GM23248 (cell line): Measurements from ENCODE around the gene SCAMP2. TPM values are rescaled to one million over a fixed set of nuclear protein-coding genes. Genes with fewer than 3 reads are reported as not detected.
"Not testable (repeated sequence)": the region's sequence is repeated elsewhere in the genome, so short reads cannot be mapped to it uniquely, and the experiment has no call there.

ENCODE experiments used
- DNase-seq: peaks from one replicate; pipeline ENCODE4 v3.0.0-alpha.2; 2015
- H2AFZ ChIP-seq: fragments of 200-600 bp; sonication (generic); 2 replicates; pipeline ENCODE4 v1.6.1; 2016; ENCODE audit warnings: antibody characterized with exemption
- H3F3A ChIP-seq: fragments of 200-600 bp; sonication (generic); 2 replicates; pipeline ENCODE4 v1.6.1; 2016; ENCODE audit warnings: mild to moderate bottlenecking, antibody characterized with exemption, mixed run types; ENCODE audit not compliant: insufficient read depth
- H3K27ac ChIP-seq: fragments of 200-600 bp; sonication (generic); 2 replicates; pipeline ENCODE4 v1.5.1; 2016; ENCODE audit warnings: mild to moderate bottlenecking
- H3K27me3 ChIP-seq: fragments of 200-600 bp; sonication (generic); replicated peaks from 2 replicates; pipeline ENCODE4 v1.6.1; 2016; ENCODE audit warnings: mild to moderate bottlenecking; ENCODE audit not compliant: insufficient read depth
- H3K36me3 ChIP-seq: fragments of 200-600 bp; sonication (generic); 2 replicates; pipeline ENCODE4 v1.6.1; 2016; ENCODE audit warnings: low read depth, mild to moderate bottlenecking
- H3K4me1 ChIP-seq: fragments of 200-600 bp; sonication (generic); 2 replicates; pipeline ENCODE4 v1.6.1; 2016; ENCODE audit warnings: mild to moderate bottlenecking; ENCODE audit not compliant: insufficient read depth
- H3K4me2 ChIP-seq: fragments of 200-600 bp; sonication (generic); one replicate; pipeline ENCODE4 v1.6.1; 2016; ENCODE audit warnings: mild to moderate bottlenecking; ENCODE audit not compliant: unreplicated experiment
- H3K4me3 ChIP-seq: fragments of 200-600 bp; sonication (generic); 2 replicates; pipeline ENCODE4 v1.5.1; 2016; ENCODE audit warnings: mild to moderate bottlenecking
- H3K79me2 ChIP-seq: fragments of 200-600 bp; sonication (generic); 2 replicates; pipeline ENCODE4 v1.6.1; 2016; ENCODE audit warnings: mild to moderate bottlenecking; ENCODE audit not compliant: insufficient read depth
- H3K9ac ChIP-seq: fragments of 200-600 bp; sonication (generic); 2 replicates; pipeline ENCODE4 v1.6.1; 2016; ENCODE audit warnings: mild to moderate bottlenecking
- H3K9me2 ChIP-seq: fragments of 200-600 bp; sonication (generic); 2 replicates; pipeline ENCODE4 v1.6.1; 2016; ENCODE audit warnings: mixed run types, mild to moderate bottlenecking, moderate library complexity; ENCODE audit not compliant: insufficient read depth
- H3K9me3 ChIP-seq: fragments of 200-600 bp; sonication (generic); one replicate; pipeline ENCODE4 v1.6.1; 2017; ENCODE audit warnings: low read depth
- H4K20me1 ChIP-seq: fragments of 200-600 bp; sonication (generic); 2 replicates; pipeline ENCODE4 v1.6.0; 2016; ENCODE audit not compliant: insufficient read depth
- EZH2 ChIP-seq: fragments of 200-600 bp; sonication (generic); IDR thresholded peaks from 2 replicates; pipeline ENCODE4 v1.6.1; 2018; ENCODE audit warnings: antibody characterized with exemption, mild to moderate bottlenecking; ENCODE audit not compliant: insufficient read depth, poor library complexity, severe bottlenecking
- EZH2phosphoT487 ChIP-seq: fragments of 200-600 bp; sonication (generic); IDR thresholded peaks from 2 replicates; pipeline ENCODE4 v1.6.1; 2018; ENCODE audit warnings: antibody characterized with exemption, moderate library complexity, mild to moderate bottlenecking, low read depth; ENCODE audit not compliant: insufficient read depth
- WGBS, 2 experiments: methylation state at CpG; one replicate each; pipeline ENCODE4 v1.1.6; 2015 to 2017; ENCODE audit warnings: low lambda C conversion rate in 2 of 2, low coverage in 1 of 2; ENCODE audit errors: missing lambda C conversion rate in 2 of 2; 5-methylcytosine and 5-hydroxymethylcytosine counted together
- in situ Hi-C: fragments of 300-500 bp; cut with MboI; formaldehyde crosslinking; loops from 2 replicates; pipeline ENCODE4 v1.15.0; 2020
- polyA plus RNA-seq: library from polyadenylated mRNA; unstranded; fragments of >200 nt; fragmentation: Nextera tagmentation; extraction: Ambion mirVana; gene quantifications from 2 replicates; pipeline ENCODE4 v1.2.1, GENCODE V29; 2016
- total RNA-seq: library from RNA; depleted of rRNA; stranded (reverse); fragments of >200 nt; shearing (Covaris generic); gene quantifications from 2 replicates; pipeline ENCODE4 v1.2.3, GENCODE V29; 2014

Gene SCAMP2
- total and polyA plus RNA-seq, 2 experiments from 2014 or later, result 28.7 to 83.0 TPM

DNA sequence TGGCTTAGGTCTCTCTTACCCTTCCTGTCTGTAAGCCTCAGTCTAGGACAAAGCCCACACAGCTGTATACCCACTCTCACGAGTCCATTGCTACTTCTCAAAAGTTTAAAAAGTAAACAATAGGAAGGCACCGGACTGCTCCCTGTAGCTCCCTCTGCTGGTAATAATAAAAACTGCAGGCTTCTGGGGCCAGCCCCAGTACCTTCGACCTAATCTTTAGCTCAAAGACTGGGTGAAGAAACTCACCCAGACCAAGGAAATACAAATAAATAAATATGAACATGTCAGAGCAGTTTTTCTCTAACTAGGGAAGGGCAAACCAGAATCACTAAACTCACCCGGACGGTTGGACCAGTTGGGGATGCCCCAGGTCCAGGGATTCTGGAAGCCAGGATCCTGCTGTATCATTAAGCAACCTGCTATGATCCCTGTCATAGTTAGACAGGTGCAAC is 28.5 kb upstream of the SCAMP2 start:
- no peak for TF ChIP-seq EZH2
- in situ Hi-C loops, result no loop called here

DNA sequence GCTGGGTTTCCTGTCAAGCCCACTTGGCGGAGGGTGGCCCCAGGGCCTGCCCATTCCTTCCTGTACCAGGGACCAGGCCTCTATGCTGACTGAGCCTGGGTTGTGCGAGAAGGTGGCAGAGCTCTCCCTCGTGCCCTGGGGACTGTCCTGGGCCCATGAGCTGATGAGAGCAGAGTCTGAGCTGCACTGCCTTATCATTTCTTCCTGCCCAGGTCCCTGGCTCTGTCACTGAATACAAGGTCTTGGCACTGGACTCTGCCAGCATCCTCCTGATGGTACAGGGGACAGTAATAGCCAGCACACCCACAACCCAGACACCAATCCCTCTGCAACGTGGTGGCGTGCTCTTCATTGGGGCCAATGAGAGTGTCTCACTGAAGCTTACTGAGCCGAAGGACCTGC is 24.1 kb upstream of the SCAMP2 start:
- Histone ChIP-seq H3K9me2 (no peaks in the 10 kb centered on the region), H4K20me1 (no peaks in the 10 kb centered on the region), H3K79me2 (peaks cover 10% of the 10 kb centered on the region), H3K27ac (no peak overlapping the region), H3K4me3 (no peak overlapping the region), H3F3A (peaks cover 22% of the 10 kb centered on the region), H2AFZ (no peak overlapping the region), H3K9me3 (no peaks in the 10 kb centered on the region), H3K4me1 (no peaks in the 10 kb centered on the region), H3K27me3 (no peaks in the 10 kb centered on the region), H3K4me2 (no peak overlapping the region), H3K9ac (no peak overlapping the region), H3K36me3 (peaks cover 11% of the 10 kb centered on the region; the same call in 1 of the 2 replicates)
- DNase-seq, result no peak
- 74 to 77% methylated on average over 5 to 6 of the region's 6 CpGs for WGBS, 2 experiments
- TF ChIP-seq EZH2phosphoT487, result no peak
- no peak for TF ChIP-seq EZH2
- in situ Hi-C loops, result no loop called here

More for the DNA sequence above, 28.5 kb upstream of the SCAMP2 start:
- peaks cover 28% of the 10 kb centered on the region for H3K36me3 ChIP-seq
- H3K4me2 ChIP-seq, result no peak overlapping the region
- no peaks in the 10 kb centered on the region for H3K9me2 ChIP-seq
- no peak overlapping the region for H2AFZ ChIP-seq
- no peak overlapping the region for H3K4me3 ChIP-seq
- WGBS, 2 experiments, result 4 to 7% methylated on average over 5 of the region's 5 CpGs
- H3K27ac ChIP-seq, result no peak overlapping the region
- peak; percentile 59 for DNase-seq
- H3K27me3 ChIP-seq, result no peaks in the 10 kb centered on the region
- peaks cover 38% of the 10 kb centered on the region for H3F3A ChIP-seq
- peak overlapping the region; percentile 21; the same call in 1 of the 2 replicates for H3K9ac ChIP-seq
- 0 out of 2 replicates have a peak, but pooled peaks cover 6% of the 10 kb centered on the region for H4K20me1 ChIP-seq
- no peaks in the 10 kb centered on the region for H3K9me3 ChIP-seq
- H3K4me1 ChIP-seq, result peaks cover 12% of the 10 kb centered on the region
- H3K79me2 ChIP-seq, result peaks cover 48% of the 10 kb centered on the region

DNA sequence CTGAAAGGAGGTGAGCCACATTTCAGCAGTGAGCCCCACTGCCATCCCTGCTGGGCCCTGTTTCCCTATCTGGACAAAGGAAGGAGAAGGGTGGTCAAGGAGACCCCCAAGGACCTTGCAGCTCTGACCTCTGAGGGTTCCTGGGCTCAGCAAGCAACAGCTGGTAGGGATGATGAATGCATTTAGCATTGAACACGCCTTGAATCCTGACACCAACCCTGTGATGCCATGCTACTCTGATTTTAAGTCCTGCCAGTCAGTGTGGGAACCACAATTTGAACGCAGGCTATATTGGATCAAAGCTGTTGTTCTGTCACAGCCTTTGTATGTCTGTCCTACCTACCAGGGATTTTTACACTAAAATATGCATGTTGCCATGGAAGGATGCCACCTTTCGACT is 23.2 kb upstream of the SCAMP2 start:
- 80 to 81% methylated on average over 3 of the region's 3 CpGs for WGBS, 2 experiments
- Histone ChIP-seq H3F3A (peaks cover 18% of the 10 kb centered on the region), H3K4me1 (no peaks in the 10 kb centered on the region), H4K20me1 (no peaks in the 10 kb centered on the region), H3K9me2 (no peaks in the 10 kb centered on the region), H3K27ac (no peak overlapping the region), H3K4me3 (no peak overlapping the region), H3K27me3 (no peaks in the 10 kb centered on the region), H3K4me2 (no peak overlapping the region), H3K9me3 (no peaks in the 10 kb centered on the region), H2AFZ (no peak overlapping the region), H3K36me3 (peaks cover 11% of the 10 kb centered on the region; the same call in 1 of the 2 replicates), H3K9ac (no peak overlapping the region), H3K79me2 (peaks cover 7% of the 10 kb centered on the region)
- no peak for TF ChIP-seq EZH2
- no peak for TF ChIP-seq EZH2phosphoT487
- no peak for DNase-seq
- in situ Hi-C loops, result no loop called here

DNA sequence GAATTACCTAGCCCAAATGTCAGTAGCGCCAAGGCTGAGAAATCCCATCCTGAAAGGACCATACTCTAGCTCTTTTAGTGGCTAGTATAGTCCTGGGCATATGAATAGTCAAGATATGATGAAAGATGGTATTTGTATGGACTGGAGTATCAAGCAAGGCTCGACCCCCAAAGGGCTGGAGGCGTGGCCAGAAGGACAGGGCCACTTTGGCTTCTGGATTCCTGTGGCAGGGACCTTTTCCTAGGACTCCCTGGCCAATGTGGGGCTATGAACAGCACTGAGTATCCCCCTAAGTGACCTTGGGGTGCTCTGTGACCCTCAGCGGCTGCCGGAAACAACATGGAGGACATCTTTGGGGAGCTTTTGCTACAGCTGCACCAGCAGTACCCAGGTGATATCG is 22.7 kb upstream of the SCAMP2 start:
- peaks cover 16% of the 10 kb centered on the region for H3F3A ChIP-seq
- DNase-seq, result no peak
- H3K4me2 ChIP-seq, result no peak overlapping the region
- H3K4me3 ChIP-seq, result no peak overlapping the region
- H3K4me1 ChIP-seq, result no peaks in the 10 kb centered on the region
- no peak overlapping the region for H3K27ac ChIP-seq
- H3K79me2 ChIP-seq, result peaks cover 8% of the 10 kb centered on the region
- peaks cover 6% of the 10 kb centered on the region; the same call in 1 of the 2 replicates for H3K36me3 ChIP-seq
- H3K9ac ChIP-seq, result no peak overlapping the region
- TF ChIP-seq EZH2 (no peak), EZH2phosphoT487 (no peak)
- no peaks in the 10 kb centered on the region for H3K9me3 ChIP-seq
- H3K9me2 ChIP-seq, result no peaks in the 10 kb centered on the region
- in situ Hi-C loops, result no loop called here
- no peak overlapping the region for H2AFZ ChIP-seq
- H3K27me3 ChIP-seq, result no peaks in the 10 kb centered on the region
- 94 to 95% methylated on average over 6 of the region's 6 CpGs for WGBS, 2 experiments
- H4K20me1 ChIP-seq, result no peaks in the 10 kb centered on the region

DNA sequence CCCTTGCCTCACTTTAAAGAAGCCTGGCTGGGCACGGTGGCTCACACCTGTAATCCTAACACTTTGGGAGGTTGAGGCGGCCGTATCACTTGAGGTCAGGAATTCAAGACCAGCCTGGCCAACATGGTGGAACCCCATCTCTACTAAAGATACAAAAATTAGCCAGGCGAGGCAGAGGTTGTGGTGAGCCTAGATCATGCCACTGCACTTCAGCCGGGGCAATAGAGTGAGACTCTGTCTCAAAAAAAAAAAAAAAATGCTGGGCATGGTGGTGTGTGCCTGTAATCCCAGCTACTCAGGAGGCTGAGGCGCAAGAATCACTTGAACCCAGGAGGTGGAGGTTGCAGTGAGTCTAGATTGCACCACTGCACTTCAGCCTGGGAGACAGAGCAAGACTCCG is 21.2 kb upstream of the SCAMP2 start:
- H3K9me3 ChIP-seq, H3K4me2 ChIP-seq, H3K27me3 ChIP-seq, DNase-seq, in situ Hi-C loops, H3K27ac ChIP-seq, H3F3A ChIP-seq, H3K9me2 ChIP-seq, H3K4me1 ChIP-seq, H3K4me3 ChIP-seq, H3K36me3 ChIP-seq, H4K20me1 ChIP-seq, H3K9ac ChIP-seq, H2AFZ ChIP-seq: not testable (repeated sequence)
- 97% methylated on average over 7 of the region's 7 CpGs for whole genome bisulfite sequencing, 2 experiments
- H3K79me2 ChIP-seq, result peaks cover 17% of the 10 kb centered on the region; the same call in 1 of the 2 replicates
